Measurements from ENCODE around the gene SOX21.

DNA sequence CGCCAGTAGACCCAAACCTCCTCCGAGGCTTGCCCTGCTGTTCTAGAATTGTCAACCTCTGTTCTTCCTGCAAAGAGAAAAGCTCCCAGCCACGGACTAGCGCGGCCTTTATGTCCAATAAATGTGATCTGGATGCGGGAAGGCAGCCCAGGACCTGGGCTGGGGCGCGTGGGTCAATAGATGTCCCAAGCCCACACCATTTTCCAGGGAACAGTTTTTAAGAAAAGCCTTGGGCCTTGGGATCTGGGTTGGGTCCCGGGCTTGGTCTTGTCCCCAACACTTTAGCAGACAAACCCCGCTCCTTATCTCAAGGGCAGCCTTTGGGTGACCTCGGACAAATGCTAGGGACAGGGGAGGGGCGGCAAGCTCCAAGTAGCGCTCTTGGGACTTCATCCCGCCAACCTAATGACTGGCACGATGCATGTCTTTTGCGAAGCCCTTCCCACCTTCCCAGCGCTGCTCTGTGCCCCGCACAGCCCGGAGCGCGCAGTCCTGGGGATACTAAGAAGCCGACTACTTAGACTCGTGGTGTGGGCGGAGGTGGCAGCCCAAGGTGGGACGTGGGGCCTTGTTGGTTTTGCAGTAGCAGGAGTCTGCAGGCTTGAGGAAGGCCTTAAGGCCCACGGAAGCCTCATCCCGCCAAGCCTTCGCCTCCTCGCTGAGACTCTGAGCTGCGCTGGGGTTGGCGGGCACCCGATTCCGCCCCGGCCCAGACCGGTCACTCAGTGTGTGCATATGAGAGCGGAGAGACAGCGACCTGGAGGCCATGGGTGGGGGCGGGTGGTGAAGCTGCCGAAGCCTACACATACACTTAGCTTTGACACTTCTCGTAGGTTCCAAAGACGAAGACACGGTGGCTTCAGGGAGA lies 10.8 kb downstream of the SOX21 start:
- TF ChIP-seq BCL11A (IDR thresholded peaks at IDR 0.05; ENCODE audit: low read depth, low read length): no peak
- no peak for TF ChIP-seq POLR2A (IDR thresholded peaks at IDR 0.05; ENCODE audit: low read depth, low read length)
- TF ChIP-seq CBFB (IDR thresholded peaks at IDR 0.05; ENCODE audit: low read depth): no peak
- TF ChIP-seq EZH2 (IDR thresholded peaks at IDR 0.05; ENCODE audit: borderline replicate concordance, control insufficient read depth, low read depth, low read length): no peak
- TF ChIP-seq ESRRA (IDR thresholded peaks at IDR 0.05; ENCODE audit: low read length): no peak
- no peak for TF ChIP-seq ZSCAN29 (IDR thresholded peaks at IDR 0.05)
- TF ChIP-seq NFIC (IDR thresholded peaks at IDR 0.05; ENCODE audit: low read depth, low read length): no peak
- TF ChIP-seq, protein P1, sequence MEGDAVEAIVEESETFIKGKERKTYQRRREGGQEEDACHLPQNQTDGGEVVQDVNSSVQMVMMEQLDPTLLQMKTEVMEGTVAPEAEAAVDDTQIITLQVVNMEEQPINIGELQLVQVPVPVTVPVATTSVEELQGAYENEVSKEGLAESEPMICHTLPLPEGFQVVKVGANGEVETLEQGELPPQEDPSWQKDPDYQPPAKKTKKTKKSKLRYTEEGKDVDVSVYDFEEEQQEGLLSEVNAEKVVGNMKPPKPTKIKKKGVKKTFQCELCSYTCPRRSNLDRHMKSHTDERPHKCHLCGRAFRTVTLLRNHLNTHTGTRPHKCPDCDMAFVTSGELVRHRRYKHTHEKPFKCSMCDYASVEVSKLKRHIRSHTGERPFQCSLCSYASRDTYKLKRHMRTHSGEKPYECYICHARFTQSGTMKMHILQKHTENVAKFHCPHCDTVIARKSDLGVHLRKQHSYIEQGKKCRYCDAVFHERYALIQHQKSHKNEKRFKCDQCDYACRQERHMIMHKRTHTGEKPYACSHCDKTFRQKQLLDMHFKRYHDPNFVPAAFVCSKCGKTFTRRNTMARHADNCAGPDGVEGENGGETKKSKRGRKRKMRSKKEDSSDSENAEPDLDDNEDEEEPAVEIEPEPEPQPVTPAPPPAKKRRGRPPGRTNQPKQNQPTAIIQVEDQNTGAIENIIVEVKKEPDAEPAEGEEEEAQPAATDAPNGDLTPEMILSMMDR (IDR thresholded peaks at IDR 0.05 in 2 of 3, conservative IDR thresholded peaks at IDR 0.05 in 1 of 3; ENCODE audit: control insufficient read depth in 2 of 3, extremely low read depth in 1 of 3, insufficient read depth in 1 of 3, low read depth in 3 of 3, low read length in 3 of 3): no peak
- no peak for TF ChIP-seq FOXM1 (IDR thresholded peaks at IDR 0.05; ENCODE audit: low read depth, low read length)
- TF ChIP-seq, protein P2, sequence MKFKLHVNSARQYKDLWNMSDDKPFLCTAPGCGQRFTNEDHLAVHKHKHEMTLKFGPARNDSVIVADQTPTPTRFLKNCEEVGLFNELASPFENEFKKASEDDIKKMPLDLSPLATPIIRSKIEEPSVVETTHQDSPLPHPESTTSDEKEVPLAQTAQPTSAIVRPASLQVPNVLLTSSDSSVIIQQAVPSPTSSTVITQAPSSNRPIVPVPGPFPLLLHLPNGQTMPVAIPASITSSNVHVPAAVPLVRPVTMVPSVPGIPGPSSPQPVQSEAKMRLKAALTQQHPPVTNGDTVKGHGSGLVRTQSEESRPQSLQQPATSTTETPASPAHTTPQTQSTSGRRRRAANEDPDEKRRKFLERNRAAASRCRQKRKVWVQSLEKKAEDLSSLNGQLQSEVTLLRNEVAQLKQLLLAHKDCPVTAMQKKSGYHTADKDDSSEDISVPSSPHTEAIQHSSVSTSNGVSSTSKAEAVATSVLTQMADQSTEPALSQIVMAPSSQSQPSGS (IDR thresholded peaks at IDR 0.05; ENCODE audit: low read length): no peak
- no peak for TF ChIP-seq EGR1 (IDR thresholded peaks at IDR 0.05; ENCODE audit: borderline replicate concordance in 1 of 2, low read depth in 2 of 2, low read length in 2 of 2)
- TF ChIP-seq JUND (IDR thresholded peaks at IDR 0.05; ENCODE audit: low read depth, low read length): no peak

Data from GM12878 (cell line).